ENCODE data around the gene CCDC85A.

Gene CCDC85A

GRCh38 chr2:56361844-56362243 is 178.1 kb downstream of the CCDC85A start:
- H3K27ac ChIP-seq: no peak overlapping the region
- TF ChIP-seq CTCF (conservative IDR thresholded peaks at IDR 0.05): no peak

- H3K27ac ChIP-seq: peak overlapping the region; percentile 52
- no peak for TF ChIP-seq CTCF (conservative IDR thresholded peaks at IDR 0.05)
Observed at GRCh38 chr2:56364902-56365301, 181.1 kb downstream of the CCDC85A start.

- H3K27ac ChIP-seq: no peak overlapping the region
- no peak for TF ChIP-seq CTCF (conservative IDR thresholded peaks at IDR 0.05)
Observed at GRCh38 chr2:56369316-56369715, 185.5 kb downstream of the CCDC85A start.

GRCh38 chr2:56372071-56372656 is 188.4 kb downstream of the CCDC85A start:
- H3K27ac ChIP-seq: no peak overlapping the region
- no peak for TF ChIP-seq CTCF (conservative IDR thresholded peaks at IDR 0.05)

- no peak for TF ChIP-seq CTCF (conservative IDR thresholded peaks at IDR 0.05)
- no peak overlapping the region for H3K27ac ChIP-seq
Observed at GRCh38 chr2:56375251-56375650, 191.5 kb downstream of the CCDC85A start.

- no peak for TF ChIP-seq CTCF (conservative IDR thresholded peaks at IDR 0.05)
- no peak overlapping the region for H3K27ac ChIP-seq
Observed at GRCh38 chr2:56376699-56377665, 193.2 kb downstream of the CCDC85A start.

GRCh38 chr2:56379066-56379465 is 195.3 kb downstream of the CCDC85A start:
- TF ChIP-seq CTCF (conservative IDR thresholded peaks at IDR 0.05): no peak
- H3K27ac ChIP-seq: no peak overlapping the region

Data from VCaP (cell line).